GM12875 (cell line): Measurements from ENCODE around the gene RAMACL.

Experiments used
- H3K4me3 ChIP-seq: one replicate; pipeline ENCODE4 v1.5.1; 2011; ENCODE audit warnings: low read depth, low read length, control low read depth
- TF ChIP-seq, protein P1 (sequence below): IDR thresholded peaks from 2 replicates; pipeline ENCODE4 v1.5.1; 2011; ENCODE audit warnings: low read depth, mild to moderate bottlenecking, control low read depth, inconsistent platforms, low read length, moderate library complexity, borderline replicate concordance; ENCODE audit not compliant: insufficient read depth

Gene RAMACL

DNA sequence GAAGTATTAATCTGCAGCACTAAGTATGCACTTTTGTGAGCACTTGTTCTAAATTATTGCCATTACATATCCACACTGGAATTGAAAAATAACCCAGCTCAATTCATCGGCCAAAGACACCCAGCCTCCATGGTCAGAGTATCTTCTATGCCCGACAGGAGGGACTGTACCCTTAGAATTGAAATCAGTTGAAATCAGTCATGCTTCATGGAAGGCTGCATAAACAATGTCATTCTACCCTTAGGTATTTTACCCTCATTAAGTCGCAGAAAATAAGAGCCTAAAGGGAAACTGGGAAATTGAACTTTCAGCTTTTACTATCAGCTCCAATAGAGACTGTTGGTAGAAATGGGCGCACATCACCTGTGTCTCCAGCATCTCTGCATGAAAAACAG is 2.9 kb upstream of the RAMACL start:
- H3K4me3 ChIP-seq, result no peak overlapping the region
- TF ChIP-seq, protein P1, sequence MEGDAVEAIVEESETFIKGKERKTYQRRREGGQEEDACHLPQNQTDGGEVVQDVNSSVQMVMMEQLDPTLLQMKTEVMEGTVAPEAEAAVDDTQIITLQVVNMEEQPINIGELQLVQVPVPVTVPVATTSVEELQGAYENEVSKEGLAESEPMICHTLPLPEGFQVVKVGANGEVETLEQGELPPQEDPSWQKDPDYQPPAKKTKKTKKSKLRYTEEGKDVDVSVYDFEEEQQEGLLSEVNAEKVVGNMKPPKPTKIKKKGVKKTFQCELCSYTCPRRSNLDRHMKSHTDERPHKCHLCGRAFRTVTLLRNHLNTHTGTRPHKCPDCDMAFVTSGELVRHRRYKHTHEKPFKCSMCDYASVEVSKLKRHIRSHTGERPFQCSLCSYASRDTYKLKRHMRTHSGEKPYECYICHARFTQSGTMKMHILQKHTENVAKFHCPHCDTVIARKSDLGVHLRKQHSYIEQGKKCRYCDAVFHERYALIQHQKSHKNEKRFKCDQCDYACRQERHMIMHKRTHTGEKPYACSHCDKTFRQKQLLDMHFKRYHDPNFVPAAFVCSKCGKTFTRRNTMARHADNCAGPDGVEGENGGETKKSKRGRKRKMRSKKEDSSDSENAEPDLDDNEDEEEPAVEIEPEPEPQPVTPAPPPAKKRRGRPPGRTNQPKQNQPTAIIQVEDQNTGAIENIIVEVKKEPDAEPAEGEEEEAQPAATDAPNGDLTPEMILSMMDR, result no peak

DNA sequence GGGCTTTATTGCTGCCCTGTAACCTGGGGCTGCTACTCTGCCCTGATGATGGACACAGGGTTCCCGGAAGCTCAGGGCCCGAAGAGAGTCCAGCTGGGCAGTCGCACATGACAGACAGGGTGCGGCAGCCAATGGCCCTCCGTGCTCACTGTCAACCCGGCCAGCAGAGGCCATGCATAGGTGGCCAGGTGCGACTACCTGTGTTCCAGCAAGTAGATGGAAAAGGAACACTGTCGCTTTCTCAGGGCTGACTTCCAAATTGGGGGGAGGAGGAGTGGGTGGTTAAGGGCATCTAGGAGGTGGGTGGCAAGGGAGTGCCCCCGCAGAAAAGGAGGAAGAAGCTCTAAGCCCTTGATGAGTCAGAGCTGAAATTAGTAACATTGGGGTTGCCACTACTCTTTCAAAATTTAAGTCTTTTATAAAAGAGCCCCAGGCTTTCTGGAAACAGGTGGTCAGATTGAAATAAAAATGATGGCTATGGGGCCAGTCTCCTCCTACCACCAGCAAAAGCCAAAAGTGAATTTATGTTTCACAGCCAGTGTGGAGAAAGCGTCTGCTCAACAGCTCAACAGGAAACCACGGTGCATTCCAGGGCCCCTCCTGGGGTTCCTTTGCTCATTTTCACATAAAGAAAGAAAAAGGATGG is 2.3 kb upstream of the RAMACL start:
- no peak overlapping the region for H3K4me3 ChIP-seq
- TF ChIP-seq, protein P1, result no peak

DNA sequence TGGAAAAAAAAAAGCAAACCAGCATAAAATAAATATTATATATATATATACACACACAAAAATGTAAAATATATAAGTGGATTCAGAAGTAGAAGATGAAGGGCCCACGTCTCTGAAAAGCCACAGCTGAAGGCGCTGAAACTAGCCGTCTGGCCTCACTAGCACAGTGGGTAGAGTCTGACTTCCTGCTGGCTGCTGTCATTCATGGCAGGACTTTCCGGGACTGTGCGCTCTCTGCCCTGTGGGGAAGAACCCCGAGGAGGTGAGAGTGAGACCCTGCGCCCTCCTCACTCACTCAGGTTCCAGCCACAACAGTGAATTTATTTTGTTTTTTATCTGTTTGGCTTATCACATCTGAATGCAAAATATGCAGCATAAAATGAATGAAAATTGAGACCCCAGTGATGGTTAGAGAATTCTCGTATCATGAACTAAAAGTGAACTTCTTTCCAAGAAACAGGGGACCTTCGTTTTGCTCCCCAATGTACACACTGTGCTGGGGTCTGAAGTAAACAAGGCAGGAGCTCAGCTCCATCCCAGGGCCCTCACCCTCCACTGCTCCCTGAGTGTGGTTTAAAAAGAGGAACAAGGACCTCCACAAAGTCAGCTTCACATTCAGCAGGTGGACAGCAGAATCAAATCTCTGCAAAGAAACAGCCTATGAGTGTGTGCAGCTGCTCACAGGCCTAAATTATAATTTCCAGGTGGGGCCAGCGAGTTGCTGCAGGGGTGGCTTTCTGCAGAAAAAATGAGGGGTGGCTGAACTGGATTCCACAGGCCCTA is 1.3 kb upstream of the RAMACL start:
- H3K4me3 ChIP-seq, result no peak overlapping the region
- TF ChIP-seq, protein P1, result no peak

DNA sequence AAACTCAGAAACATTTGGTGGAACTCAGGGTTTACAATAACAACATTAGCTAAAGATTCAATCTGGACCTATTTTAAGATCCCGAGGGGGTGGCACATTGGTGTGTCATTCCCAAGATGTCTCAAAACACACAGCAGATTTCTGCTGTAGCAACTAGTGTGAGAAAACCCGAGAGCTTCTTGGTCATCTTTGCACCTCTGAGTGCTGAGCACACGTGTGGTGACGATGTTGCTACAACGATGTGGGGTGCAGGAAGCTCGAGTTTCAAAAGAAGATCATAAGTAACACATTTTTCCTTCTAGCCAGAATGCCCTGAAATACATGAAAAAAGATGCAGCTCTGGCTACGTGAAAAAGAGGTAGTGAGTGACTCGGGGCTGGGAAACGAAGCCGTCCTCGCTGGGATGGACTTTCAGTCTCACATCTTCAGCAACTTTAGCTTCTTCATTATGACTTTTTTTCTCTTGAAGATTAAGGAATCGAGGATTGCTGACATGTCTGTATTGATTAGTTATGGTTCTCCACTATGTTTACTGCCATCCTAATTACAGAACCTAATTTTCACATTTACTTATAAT is 1.5 kb downstream of the RAMACL start:
- TF ChIP-seq, protein P1, result no peak
- H3K4me3 ChIP-seq, result no peak overlapping the region

DNA sequence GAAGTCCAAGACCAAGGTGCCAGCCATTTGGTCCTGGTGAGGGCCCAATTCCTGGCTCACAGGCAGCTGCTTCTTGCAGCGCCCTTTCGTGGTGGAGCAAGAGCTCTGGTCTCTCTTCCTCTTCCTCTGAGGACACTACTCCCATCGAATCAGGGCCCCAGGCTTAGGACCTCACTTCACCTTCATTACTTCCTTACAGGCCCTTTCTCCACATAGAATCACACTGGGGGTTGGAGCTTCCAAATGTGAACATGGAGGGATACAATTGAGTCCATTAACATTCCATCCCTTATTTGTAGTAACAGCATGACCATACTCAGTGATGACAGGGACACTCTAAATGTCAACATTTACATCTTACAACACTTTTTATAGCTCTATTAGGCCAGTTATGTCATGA is 2.3 kb downstream of the RAMACL start:
- TF ChIP-seq, protein P1, result no peak

DNA sequence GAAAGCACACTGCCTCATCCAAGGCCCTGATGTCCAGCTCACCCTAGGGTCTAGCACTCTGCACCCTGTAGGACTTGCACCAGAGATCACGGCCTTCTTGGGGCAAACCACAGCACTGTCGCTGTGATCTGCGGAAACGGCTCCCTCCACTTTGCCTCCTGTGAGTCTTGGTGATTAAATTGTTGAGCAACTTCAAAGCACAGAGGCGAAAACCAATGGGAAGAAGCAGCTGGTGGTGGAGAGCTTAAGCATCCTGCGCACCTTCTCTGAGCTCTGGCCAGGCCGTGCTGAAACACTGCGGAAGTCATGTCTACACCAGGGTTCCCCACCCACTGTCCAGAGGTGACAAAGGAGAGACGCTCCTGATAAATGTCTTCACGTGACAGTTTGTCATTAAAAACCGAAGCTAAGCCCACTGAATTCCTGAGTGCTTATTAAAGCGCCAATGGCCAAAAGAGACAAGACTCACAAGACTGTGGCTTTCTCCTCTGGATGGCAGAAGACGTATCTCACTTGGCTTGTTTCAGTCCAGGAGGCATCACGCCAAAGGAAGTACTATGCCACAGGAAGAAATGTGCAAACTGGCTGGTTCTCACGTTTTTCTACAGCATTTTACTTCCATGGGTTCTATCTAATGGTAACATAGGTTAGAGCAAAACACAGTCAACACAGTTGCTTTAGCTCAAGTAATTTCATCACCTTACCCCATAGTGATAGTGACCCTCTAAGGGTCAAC is 3.1 kb downstream of the RAMACL start:
- TF ChIP-seq, protein P1, result no peak
- no peak overlapping the region for H3K4me3 ChIP-seq

More for the DNA sequence above, 2.3 kb downstream of the RAMACL start:
- no peak overlapping the region for H3K4me3 ChIP-seq
